ENCODE results near the gene OR8B12.

OR8B12 gene

GRCh38 chr11:124543554-124543953 lies at the start of gene OR8B12:
Gene OR8B12 (minus strand): TSS chr11:124543654. CDS start chr11:124543654, 0 bp downstream.
- no peak for DNase-seq (ENCODE audit: low read depth)

DNA sequence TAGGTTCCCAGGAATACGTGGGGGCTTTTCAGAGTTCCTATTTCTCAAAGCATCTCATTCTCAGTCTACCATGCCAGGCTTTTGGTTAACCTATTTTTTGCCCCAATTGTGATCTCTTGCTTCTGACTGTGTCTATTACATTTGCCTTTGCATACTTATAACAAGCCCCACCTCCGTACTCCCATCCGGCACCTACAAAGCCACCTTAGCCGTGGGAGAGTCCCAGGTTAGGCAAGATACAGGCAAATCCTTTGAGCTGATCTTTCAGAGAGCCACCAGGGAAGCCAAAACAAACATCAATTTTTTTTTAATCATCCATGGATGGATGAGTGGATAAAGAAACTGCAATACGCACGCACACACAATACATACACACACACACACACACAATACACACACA lies 49.2 kb upstream of the OR8B12 start:
- DNase-seq (ENCODE audit: low read depth) = no peak

DNA sequence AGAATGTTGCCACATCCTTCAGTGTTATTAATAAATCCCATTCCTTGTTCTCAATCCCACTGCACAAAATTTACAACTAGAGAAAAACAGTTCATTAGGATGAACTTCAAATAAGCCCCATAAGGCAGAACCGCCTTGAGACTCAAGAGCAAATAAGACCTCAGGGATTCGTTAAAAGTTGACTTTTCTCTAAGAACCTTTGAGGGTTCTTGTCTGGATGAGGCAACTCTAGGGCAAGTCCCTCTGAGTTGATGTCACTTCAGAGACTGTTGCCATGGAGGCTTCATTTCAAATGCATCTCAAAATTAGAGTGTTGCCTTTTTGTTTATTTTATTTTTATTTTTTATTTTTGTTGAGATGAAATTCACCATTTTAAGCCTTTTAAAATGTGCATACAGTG lies 48.0 kb upstream of the OR8B12 start:
- no peak for DNase-seq (ENCODE audit: low read depth)

GRCh38 chr11:124586238-124586860 lies 42.9 kb upstream of the OR8B12 start:
- DNase-seq (ENCODE audit: low read depth) = peak; percentile 2

DNA sequence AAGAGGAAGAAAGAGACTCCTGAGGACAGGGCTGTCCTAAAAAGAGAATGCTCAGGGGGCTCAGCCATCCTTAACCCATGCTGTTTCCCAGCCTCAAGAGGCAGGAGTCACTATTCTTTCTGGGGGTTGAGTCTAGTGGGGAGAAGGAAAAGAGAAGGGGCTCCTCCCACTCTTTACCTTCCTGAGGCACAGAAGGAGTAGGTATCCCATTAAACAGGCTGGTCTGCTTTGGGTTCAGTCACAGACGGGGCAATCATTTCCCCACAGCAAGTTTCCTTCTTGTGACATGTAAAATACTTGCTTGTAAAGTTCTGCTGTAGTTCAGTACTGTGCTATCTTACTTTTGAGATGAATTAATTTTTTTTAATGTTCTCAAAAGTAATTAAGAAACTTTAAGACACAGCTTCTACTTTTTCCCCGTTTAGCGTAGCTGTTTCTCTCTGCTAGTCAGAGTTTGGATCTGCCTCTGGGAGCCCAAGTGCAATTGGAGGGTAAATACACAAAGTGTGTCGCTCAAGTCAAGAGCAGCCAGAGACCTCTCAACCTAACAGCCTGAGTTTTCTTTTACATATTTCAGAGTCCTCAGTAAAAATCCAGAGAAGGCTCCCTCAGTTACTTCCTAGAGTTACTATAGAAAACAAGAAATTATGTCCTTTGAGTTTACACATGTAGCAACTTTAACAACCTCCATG lies 41.4 kb upstream of the OR8B12 start:
- no peak for DNase-seq (ENCODE audit: low read depth)

DNA sequence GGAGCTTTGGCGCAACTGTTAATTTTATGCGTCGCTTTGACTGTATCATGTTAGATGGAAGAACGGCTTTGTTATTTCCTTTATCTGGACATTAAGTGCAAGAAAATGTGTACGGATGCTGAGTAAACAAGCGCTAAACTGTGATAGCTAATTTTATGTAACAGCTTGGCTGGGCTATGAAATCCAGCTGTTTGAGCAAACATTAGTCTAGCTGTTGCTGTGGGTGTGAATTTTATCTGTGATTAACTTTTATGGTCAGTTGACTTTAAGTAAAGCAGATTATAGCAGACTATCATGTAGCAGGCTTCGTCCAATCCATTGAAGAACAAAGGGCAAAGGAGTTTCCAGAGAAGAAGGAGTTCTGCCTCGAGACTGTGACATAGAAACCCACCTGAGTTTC lies 40.3 kb upstream of the OR8B12 start:
- no peak for DNase-seq (ENCODE audit: low read depth)

- DNase-seq (ENCODE audit: low read depth) = no peak
Measured at GRCh38 chr11:124582565-124582964, 39.1 kb upstream of the OR8B12 start.

GRCh38 chr11:124581817-124582216 lies 38.4 kb upstream of the OR8B12 start:
- DNase-seq (ENCODE audit: low read depth) = no peak

DNA sequence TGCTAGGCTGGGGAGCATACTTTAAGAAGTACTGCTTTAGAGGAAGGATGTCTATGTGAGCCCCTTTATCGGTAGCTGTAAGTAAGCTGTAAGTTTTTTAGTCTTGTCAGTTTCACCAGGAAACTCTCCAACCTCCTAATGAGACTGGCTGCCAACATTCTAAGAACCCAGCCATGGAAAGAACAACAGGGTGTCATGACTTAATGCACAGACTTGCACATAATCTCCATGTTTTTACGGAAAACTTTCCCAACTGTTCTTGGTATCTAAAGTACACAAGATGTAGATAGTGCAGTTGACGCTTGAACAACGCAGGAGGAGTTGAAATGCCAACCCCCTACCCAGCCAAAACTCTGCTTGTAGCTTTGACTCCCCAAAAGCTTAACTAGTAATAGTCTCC lies 35.3 kb upstream of the OR8B12 start:
- DNase-seq (ENCODE audit: low read depth) = no peak

- no peak for DNase-seq (ENCODE audit: low read depth)
Measured at GRCh38 chr11:124577716-124578427, 34.4 kb upstream of the OR8B12 start.

- DNase-seq (ENCODE audit: low read depth) = no peak
Measured at GRCh38 chr11:124570160-124570559, 26.7 kb upstream of the OR8B12 start.

DNA sequence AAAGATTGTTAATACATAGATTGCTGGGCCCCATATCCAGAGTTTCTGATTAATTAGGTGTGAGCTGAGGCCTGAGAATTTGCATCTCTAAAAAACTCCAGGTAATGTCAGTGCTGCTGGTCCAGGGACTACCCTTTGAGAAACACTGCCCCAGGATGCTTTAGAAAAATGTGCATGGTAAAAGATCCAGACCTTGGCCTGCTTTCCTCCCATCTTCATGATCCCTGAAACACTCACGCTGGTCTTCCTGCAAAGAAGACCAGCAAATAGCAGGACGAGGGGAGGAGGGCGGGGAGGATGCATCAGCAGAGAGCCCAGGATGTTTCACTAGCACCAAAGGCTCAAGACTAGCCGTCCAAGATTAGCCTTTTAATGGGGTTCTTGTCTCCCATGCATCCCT lies 26.2 kb upstream of the OR8B12 start, which contains the start of gene OR8A1:
TSS of gene OR8A1 (plus strand) at position 301 of the 400 bp plus-strand sequence. CDS start 123 bp downstream, outside the sequence.
- no peak for DNase-seq (ENCODE audit: low read depth)

- no peak for DNase-seq (ENCODE audit: low read depth)
Measured at GRCh38 chr11:124556828-124557227, 13.4 kb upstream of the OR8B12 start.

GRCh38 chr11:124551987-124552386 lies 8.5 kb upstream of the OR8B12 start:
- no peak for DNase-seq (ENCODE audit: low read depth)

- no peak for DNase-seq (ENCODE audit: low read depth)
Measured at GRCh38 chr11:124551189-124551588, 7.7 kb upstream of the OR8B12 start.

DNA sequence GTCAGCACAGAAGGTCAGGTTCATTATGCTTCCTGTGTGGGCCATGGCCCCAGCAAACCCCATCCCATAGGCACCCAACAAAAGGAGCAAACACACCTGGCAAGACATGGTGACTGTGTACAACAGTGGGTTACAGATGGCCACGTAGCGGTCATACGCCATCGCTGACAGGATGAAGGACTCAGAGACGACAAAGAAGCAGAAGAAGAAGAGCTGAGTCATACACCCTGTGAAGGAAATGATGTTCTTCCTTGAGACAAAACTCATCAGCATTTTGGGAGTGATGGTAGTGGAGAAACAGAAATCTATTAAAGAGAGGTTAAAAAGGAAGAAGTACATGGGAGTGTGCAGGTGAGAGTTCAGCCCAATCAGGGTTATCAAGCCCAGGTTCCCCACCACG lies 309 bp downstream of the OR8B12 start:
- DNase-seq (ENCODE audit: low read depth) = no peak

- no peak for DNase-seq (ENCODE audit: low read depth)
Measured at GRCh38 chr11:124541204-124541603, 2.2 kb downstream of the OR8B12 start.

GRCh38 chr11:124538019-124538418 lies 5.4 kb downstream of the OR8B12 start:
- no peak for DNase-seq (ENCODE audit: low read depth)

DNA sequence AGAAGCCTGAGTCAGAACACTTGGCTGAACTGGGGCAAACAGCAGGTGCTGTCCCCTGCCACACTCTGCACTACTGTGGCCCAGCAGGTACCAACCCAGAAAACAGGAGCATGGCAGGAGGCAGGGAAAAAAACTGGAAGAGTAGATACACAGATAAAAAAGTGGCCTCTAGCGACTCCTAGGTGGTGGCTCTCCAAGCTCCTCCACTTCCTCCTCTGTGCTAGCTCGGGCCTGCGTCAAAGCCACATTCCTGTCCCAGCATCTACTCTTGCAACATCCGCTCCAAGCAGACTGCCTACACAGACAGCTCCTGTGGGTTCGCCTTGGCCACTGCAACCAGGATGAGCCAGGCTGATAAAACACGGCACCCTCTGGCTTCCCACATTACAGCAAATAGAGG lies 6.9 kb downstream of the OR8B12 start:
- no peak for DNase-seq (ENCODE audit: low read depth)

DNA sequence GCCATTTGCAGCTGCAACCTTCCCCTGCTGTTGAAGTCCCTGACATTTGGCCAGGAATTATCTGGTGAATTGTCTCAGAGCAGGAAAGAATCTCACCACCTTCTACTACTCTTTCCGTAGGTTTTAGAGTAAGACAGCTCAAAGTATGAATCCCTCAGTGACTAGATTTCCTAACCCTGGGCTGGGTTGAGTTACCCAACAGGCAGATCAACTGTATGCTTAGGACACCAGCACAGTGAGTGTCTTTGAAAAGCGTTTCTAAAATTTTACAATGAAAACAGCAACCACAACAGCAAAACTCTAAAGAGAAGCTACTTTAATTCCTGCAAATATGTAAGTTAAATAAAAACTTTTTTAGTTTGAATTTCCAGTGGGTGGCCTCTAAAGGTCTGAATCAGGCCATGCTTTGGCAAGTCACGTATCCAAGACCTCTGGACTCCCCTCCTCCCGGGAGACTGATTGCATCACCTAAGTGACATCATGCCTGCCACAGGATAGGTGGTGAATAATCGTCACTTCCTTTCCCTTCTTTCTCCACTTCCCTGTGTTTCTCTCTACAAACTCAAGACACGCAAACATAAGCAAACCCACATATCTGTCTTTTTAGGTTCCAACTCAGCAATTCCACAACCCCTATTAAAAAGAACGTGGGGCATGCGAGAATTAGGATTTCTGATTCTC lies 7.8 kb downstream of the OR8B12 start:
- no peak for DNase-seq (ENCODE audit: low read depth)

DNA sequence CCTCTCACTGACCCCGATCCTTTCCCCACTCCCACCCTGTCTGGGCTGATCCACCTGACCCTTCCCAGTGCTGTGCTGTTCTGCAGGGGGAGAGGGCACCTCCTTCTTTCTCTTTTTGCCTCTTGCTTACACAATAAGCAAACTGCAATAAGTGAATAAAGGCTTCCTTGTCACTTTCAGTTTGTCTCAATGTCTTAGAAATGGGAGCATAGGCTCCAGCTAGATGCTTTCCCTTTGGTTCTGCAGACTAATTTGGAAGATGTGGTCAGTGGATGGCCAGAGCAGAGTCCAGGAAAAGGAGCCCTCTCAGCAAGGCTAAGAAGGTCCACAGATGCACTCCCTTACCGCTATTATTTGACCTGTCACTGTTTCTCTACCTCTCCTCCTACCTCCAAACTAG lies 9.4 kb downstream of the OR8B12 start:
- no peak for DNase-seq (ENCODE audit: low read depth)

DNA sequence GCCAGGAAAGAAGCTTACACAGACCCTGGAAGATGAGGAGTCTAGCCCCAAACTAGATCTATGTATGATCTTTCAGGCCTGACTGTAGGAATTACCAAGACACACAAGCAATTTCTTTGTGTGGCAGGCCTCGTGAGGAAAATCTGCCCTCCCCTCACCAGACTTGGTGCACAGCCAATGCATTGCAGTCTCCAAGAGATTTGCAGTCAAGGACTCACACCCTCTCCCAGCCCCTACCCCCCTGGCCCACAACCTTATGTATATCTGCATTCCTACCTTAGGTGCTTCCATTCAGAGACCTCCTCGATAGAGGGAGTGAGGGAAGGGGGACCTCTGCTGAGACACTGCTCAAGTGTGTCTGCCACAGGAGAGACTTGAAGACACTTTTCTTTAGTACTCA lies 9.8 kb downstream of the OR8B12 start:
- no peak for DNase-seq (ENCODE audit: low read depth)

GRCh38 chr11:124520550-124520854 lies 23.0 kb downstream of the OR8B12 start:
- DNase-seq (ENCODE audit: low read depth) = no peak
